GM10248 (cell line): ENCODE results near the gene S1PR5.

Experiments used
- CTCF ChIA-PET: fragments of 300-600 bp; sonication (Branson Sonifier 250); formaldehyde crosslinking; extraction: SDS; loops from one replicate; lab custom pipeline; 2021; ENCODE audit warnings: antibody characterized with exemption; lab: Yijun Ruan, JAX
- POLR2A ChIA-PET: fragments of 350-650 bp; sonication (Branson Sonifier 250); formaldehyde crosslinking; extraction: SDS; loops from one replicate; lab custom pipeline; 2020; ENCODE audit warnings: antibody characterized with exemption; lab: Yijun Ruan, JAX
- DNase-seq: peaks from one replicate; pipeline ENCODE4 v3.0.0; 2012; ENCODE audit errors: extremely low spot score
- TF ChIP-seq, protein P1 (sequence below): IDR thresholded peaks from 2 replicates; pipeline ENCODE4 v1.5.1; 2012; ENCODE audit warnings: mild to moderate bottlenecking, low read depth; ENCODE audit errors: extremely low read depth, missing control alignments, control extremely low read depth

Gene S1PR5

DNA sequence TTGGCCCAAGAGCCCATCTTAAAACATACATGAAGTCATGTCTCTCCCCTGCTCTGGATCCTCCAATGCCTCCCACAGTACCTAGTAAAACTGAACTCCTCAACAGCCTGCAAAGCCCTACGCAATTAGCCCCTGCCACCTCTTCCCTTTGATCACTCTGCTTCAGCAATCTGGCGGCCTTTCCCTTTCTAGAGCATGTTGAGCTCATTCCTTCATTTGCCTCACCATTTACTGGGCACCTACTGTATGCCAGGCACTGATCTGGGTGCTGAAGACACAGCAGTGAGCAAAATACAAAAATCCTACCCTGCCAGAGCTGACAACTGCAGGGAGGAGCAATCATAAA, 17.0 kb downstream of the S1PR5 start:
- no peak for DNase-seq
- ChIA-PET CTCF (interaction anchor here (1.0 to 1.8 kb wide), 5 partner anchors 9 to 96 kb away, joined by 3 to 5 read pairs (median 3); no protein-coding TSS in a partner anchor), POLR2A (interaction anchor here (0.7 kb wide), 1 partner anchor 17 kb away, joined by 5 read pairs; the partner anchor contains the start of gene S1PR5)
- TF ChIP-seq, protein P1, sequence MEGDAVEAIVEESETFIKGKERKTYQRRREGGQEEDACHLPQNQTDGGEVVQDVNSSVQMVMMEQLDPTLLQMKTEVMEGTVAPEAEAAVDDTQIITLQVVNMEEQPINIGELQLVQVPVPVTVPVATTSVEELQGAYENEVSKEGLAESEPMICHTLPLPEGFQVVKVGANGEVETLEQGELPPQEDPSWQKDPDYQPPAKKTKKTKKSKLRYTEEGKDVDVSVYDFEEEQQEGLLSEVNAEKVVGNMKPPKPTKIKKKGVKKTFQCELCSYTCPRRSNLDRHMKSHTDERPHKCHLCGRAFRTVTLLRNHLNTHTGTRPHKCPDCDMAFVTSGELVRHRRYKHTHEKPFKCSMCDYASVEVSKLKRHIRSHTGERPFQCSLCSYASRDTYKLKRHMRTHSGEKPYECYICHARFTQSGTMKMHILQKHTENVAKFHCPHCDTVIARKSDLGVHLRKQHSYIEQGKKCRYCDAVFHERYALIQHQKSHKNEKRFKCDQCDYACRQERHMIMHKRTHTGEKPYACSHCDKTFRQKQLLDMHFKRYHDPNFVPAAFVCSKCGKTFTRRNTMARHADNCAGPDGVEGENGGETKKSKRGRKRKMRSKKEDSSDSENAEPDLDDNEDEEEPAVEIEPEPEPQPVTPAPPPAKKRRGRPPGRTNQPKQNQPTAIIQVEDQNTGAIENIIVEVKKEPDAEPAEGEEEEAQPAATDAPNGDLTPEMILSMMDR: no peak

DNA sequence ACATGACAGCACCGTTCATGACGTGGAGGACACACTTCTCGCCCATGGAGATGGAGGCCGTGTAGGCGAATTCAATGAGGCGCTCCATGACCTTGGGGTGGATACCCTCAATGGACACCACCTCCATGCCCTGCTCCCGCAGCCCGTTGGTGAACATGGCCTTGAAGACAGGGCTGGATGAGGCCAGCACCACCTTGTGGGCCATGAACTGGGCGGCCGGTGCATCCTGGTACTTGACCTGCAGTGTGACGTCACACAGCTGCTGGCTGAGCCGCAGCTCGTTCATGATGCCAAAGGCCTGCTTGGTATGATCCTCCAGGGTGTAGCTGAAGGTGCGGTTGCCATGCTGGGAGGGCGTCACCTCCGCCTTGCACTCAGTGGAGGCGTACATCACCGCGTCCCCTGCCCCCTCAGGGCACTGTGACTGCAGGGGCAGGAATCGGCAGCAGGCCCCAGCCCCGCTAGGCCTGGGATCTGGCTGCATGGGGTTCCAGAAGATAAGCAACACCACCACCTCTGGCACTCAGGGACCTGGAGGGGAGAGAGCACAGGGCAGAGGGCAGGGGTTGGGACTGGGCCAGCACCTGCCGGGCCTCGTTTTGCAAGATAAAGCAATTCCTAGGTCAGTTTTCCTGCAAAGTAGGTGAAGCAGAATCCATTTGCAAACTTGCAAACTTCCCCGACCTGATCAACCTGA, 17.5 kb downstream of the S1PR5 start:
- POLR2A ChIA-PET: interaction anchor here (0.7 kb wide), 1 partner anchor 18 kb away, joined by 5 read pairs; the partner anchor contains the start of gene S1PR5
- CTCF ChIA-PET: interaction anchor here (1.0 to 1.3 kb wide), 4 partner anchors 10 to 96 kb away, joined by 3 to 4 read pairs (median 3); no protein-coding TSS in a partner anchor
- TF ChIP-seq, protein P1: no peak
- no peak for DNase-seq

DNA sequence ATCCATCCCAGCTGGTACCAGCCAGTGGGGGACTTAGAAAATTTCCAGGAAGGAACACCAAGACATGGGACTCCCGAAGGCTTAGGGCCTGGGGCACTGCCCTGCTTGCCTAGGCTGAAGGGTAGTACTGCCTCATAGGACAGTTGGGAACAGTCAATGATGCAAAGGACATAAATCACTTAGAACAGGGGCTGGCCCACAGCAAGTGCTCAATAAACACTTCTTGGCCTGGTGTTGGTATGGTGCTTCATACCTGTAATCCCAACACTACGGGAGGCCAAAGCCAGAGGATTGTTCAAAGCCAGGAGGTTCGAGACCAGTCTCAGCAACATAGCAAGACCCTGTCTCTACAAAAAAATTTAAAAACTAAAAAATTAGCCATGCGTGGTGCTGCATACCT, 19.9 kb downstream of the S1PR5 start:
- TF ChIP-seq, protein P1: no peak
- CTCF ChIA-PET: interaction anchor here (0.7 to 1.6 kb wide), 3 partner anchors 9 to 24 kb away, joined by 3 to 8 read pairs (median 4); no protein-coding TSS in a partner anchor
- DNase-seq: no peak
- POLR2A ChIA-PET: no interaction called here

DNA sequence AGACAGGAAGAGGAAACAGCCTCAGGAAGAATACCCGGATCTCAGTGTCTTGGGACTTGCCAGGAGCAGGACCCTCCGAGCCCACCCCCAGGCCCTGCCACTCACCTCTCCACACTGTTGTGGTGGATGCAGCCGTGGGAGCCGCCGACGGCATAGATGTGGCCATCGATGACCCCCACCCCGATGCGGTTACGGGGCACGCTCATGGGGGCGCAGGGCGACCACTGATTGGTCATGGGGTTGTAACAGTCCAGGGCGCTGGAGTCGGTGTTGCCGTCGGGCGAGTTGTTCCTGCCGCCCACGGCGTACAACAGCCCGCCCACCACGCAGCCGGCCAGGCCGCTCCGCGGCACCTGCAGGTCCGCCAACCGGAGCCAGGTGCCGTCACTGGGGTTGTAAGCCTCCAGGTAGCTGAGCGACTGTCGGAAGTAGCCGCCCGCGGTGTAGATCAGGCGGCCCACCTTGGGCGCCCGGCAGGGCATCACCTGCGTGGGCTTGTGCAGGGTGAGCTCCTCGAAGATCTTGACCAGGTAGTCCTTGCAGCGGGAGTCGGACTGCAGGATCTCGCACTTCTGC, 25.7 kb downstream of the S1PR5 start:
- no peak for DNase-seq
- TF ChIP-seq, protein P1: no peak
- POLR2A ChIA-PET: no interaction called here
- CTCF ChIA-PET: interaction anchor here (0.6 to 3.6 kb wide), 5 partner anchors 8 to 209 kb away, joined by 3 to 25 read pairs (median 5); partner anchors contain the start of gene QTRT1

DNA sequence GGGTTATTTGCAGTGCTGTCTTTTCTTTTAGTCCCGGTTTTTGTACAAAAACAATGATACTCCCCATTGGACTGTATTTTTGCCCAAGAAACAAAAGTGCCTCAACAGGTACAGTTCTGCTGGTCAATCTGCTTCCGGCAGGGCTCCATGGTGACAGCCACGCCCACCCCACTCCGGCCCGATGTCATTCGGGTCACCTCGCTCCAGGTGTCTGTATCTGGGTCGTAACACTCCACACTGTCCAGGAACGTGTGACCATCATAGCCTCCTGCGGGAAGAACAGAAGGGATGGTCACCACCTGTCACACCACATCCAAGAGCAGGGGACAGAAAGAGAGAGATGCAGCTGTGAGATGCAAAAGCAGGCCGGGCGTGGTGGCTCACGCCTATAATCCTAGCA, 30.7 kb downstream of the S1PR5 start:
- TF ChIP-seq, protein P1: no peak
- ChIA-PET POLR2A (no interaction called here), CTCF (interaction anchor here (1.1 kb wide), 1 partner anchor 8 kb away, joined by 4 read pairs; no protein-coding TSS in a partner anchor)
- no peak for DNase-seq

DNA sequence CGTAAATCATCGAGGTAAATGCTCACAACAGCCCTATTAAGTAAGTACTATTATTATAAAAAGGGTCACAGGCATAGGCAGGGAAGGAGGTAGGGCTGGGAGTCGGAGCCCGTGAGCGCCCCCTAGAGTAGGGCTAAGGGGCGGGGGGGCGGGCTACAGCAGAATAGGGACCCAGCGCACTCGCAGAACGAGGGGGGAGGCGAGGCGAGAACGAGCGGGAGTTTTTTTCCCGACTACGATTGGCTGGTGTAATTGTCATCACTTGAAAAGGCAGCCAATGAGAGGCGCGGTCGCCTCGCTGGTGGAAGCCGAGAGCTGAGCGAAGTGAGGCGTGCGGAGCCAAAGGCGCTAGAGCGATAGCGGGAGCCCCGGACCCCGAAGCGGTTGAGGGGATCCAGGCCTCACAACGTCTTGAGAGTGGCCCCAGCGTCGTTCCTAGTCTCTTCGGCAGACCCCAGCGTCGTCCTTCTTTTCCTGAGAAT, 38.3 kb downstream of the S1PR5 start:
- CTCF ChIA-PET: interaction anchor here (0.7 to 1.8 kb wide), 16 partner anchors 8 to 223 kb away, joined by 3 to 6 read pairs (median 3); partner anchors contain the start of genes CDC37 and QTRT1
- DNase-seq: peak; percentile 58
- TF ChIP-seq, protein P1: peak; percentile 9
- POLR2A ChIA-PET: no interaction called here
